Stimulated activated CD4-positive, alpha-beta T cell treated with anti-CD3 and anti-CD28 coated beads, Interleukin-4, amount 100 ng/mL, for 48 hours (primary cell): ENCODE data around the gene SMIM10L2A.
"Not testable (repeated sequence)": the region's sequence is repeated elsewhere in the genome, so short reads cannot be mapped to it uniquely, and the experiment has no call there.

ENCODE experiments used
- DNase-seq, 2 donors: peaks; one replicate each; pipeline ENCODE4 v3.0.0-alpha.2; 2020; ENCODE audit warnings: low read depth in 2 of 2

SMIM10L2A gene

GRCh38 chrX:135421932-135422809, at the start of gene SMIM10L2A:
Gene SMIM10L2A, plus strand, starts transcription at chrX:135421944. Its CDS starts 188 bp downstream, at chrX:135422132.
- no peak for DNase-seq

- no peak for DNase-seq
Measured at GRCh38 chrX:135373357-135373756, 48.4 kb upstream of the SMIM10L2A start.

- no peak for DNase-seq
Measured at GRCh38 chrX:135382260-135382659, 39.5 kb upstream of the SMIM10L2A start.

GRCh38 chrX:135383249-135383648, 38.5 kb upstream of the SMIM10L2A start:
- DNase-seq = no peak

- DNase-seq = peak in 1 of 2 donors; percentile 5
Measured at GRCh38 chrX:135384161-135384836, 37.4 kb upstream of the SMIM10L2A start.

- no peak for DNase-seq
Measured at GRCh38 chrX:135388841-135389240, 32.9 kb upstream of the SMIM10L2A start.

- no peak for DNase-seq
Measured at GRCh38 chrX:135389243-135389642, 32.5 kb upstream of the SMIM10L2A start.

GRCh38 chrX:135389717-135390116, 32.0 kb upstream of the SMIM10L2A start:
- DNase-seq = no peak

GRCh38 chrX:135391734-135392133, 30.0 kb upstream of the SMIM10L2A start:
- no peak for DNase-seq

- DNase-seq = no peak
Measured at GRCh38 chrX:135393051-135393450, 28.7 kb upstream of the SMIM10L2A start.

- DNase-seq = no peak
Measured at GRCh38 chrX:135395064-135395463, 26.7 kb upstream of the SMIM10L2A start.

- no peak for DNase-seq
Measured at GRCh38 chrX:135396109-135396508, 25.6 kb upstream of the SMIM10L2A start.

- DNase-seq = no peak
Measured at GRCh38 chrX:135396566-135396965, 25.2 kb upstream of the SMIM10L2A start.

GRCh38 chrX:135397652-135398051, 24.1 kb upstream of the SMIM10L2A start:
- no peak for DNase-seq

GRCh38 chrX:135403374-135403773, 18.4 kb upstream of the SMIM10L2A start:
- no peak for DNase-seq

GRCh38 chrX:135406428-135406827, 15.3 kb upstream of the SMIM10L2A start:
- DNase-seq = not testable (repeated sequence)

GRCh38 chrX:135408794-135409193, 12.9 kb upstream of the SMIM10L2A start:
- no peak for DNase-seq

- DNase-seq = no peak
Measured at GRCh38 chrX:135410861-135411627, 10.7 kb upstream of the SMIM10L2A start.

- no peak for DNase-seq
Measured at GRCh38 chrX:135411893-135412292, 9.9 kb upstream of the SMIM10L2A start.

- no peak for DNase-seq
Measured at GRCh38 chrX:135416546-135416945, 5.2 kb upstream of the SMIM10L2A start.

- no peak for DNase-seq
Measured at GRCh38 chrX:135420831-135421230, 913 bp upstream of the SMIM10L2A start.

- peak; percentile 79 to 80 for DNase-seq
Measured at GRCh38 chrX:135421537-135421931, 210 bp upstream of the SMIM10L2A start.
